NK-92 (cell line): ENCODE data around the gene NYAP1.

ENCODE experiments used
- DNase-seq: peaks from one replicate; lab custom pipeline; 2025; ENCODE audit not compliant: unreplicated experiment; lab: John Stamatoyannopoulos, UW

Gene NYAP1

DNA sequence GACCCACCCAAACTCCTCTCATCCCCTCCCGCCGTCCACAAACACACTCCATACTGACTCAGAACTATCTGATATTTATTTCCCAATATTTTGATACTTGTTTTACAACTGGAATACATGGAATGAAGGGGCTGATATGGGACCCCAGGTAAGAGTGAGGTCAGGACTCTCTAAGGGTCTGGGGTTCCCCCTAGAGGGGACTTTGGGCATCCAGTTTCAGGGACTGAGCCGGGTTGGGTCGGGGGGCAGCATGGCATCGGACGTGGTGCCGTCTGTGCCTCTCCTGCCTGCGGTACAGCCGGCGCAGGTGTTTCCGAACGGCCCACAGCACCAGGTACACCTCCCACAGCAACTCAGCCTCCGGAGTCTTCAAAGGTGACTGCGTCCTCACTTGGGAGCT, 27.2 kb upstream of the NYAP1 start:
- no peak for DNase-seq

- DNase-seq, result no peak
These were observed 26.7 kb upstream of the NYAP1 start for GRCh38 chr7:100457033-100457432.

GRCh38 chr7:100464210-100464660, 19.5 kb upstream of the NYAP1 start, which contains the start of gene SPACDR:
SPACDR (minus strand) TSS chr7:100464260; CDS start chr7:100464025, 235 bp downstream.
- no peak for DNase-seq

DNA sequence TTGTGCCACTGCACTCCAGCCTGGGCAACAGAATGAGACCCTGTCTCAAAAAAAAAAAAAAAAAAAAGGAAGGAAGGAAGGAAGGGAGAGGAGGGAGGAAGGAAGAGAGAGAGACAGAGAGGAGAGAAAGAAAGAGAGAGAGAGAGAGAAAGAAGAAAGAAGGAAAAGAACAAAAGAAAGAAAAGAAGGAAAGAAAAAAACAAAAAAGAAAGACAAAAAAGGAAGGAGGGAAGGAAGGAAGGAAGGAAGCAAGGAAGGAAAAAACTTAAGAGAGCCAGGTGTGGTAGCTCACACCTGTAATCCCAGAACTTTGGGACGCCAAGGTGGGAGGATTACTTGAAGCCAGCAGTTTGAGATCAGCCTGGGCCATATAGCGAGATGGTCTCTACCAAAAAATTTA, 18.9 kb upstream of the NYAP1 start:
- no peak for DNase-seq

DNA sequence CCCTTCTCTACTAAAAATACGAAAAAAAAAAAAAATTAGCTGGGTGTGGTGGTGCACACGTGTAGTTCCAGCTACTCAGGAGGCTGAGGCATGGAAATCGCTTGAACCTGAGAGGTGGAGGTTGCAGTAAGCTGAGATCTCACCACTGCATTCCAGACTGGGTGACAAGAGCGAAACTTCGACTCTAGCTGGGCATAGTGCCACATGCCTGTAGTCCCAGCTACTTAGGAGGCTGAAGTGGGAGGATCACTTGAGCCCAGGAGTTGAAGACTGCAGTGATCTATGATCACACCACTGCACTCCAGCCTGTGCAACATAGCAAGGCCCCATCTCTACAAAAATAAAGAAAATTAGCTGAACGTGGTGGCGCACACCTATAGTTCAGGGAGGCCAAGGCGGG, 18.4 kb upstream of the NYAP1 start:
- DNase-seq, result no peak

GRCh38 chr7:100465702-100466311, 17.9 kb upstream of the NYAP1 start:
- DNase-seq, result no peak

DNA sequence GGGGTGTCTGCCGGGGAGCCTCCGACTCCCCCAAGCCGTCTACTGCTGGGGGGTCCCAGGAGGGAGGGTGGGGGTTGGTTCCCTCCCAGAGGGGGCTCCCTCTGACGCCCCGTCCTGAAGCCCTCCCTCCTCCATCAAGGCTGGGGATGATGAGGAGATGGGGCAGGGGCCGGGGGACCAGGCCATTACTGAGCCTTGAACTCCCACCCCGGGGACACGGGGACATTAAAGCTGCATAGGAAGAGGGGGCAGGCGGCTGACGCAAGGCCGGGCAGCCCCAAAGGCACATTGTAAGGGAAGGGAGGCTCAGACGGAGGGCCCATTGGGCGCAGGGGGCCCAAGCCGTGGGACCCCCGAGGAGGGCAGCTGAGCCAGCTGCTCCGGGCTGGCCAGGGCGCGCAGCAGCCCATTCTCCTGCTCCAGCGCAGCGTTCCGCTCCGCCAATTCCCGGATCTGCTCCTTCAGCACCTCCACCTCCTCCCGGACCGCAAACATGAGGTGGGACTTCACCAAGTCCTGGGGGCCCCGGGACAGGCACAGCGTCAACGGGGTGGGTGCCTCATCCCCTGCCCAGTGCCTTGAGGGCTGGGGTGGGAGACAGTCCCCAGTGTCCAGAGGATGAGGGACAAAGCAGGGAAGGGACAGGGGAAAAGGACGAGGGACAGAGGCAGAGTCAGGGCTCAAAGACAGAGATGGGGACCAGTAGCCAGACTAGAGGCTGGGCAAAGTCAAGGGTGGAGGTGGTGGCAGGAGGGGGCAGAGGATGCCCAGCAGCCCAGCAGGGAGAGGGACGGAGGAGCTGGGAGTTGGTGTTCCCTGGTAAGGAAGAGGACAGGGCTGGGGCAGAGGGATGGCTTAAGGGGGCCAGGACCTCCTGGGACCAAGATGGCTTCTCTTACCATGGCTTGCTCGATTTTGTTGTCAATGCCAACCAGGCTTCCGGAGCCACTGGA, 16.8 kb upstream of the NYAP1 start:
- no peak for DNase-seq

GRCh38 chr7:100467638-100468373, 15.9 kb upstream of the NYAP1 start:
- no peak for DNase-seq

GRCh38 chr7:100469227-100470044, 14.3 kb upstream of the NYAP1 start:
- no peak for DNase-seq

DNA sequence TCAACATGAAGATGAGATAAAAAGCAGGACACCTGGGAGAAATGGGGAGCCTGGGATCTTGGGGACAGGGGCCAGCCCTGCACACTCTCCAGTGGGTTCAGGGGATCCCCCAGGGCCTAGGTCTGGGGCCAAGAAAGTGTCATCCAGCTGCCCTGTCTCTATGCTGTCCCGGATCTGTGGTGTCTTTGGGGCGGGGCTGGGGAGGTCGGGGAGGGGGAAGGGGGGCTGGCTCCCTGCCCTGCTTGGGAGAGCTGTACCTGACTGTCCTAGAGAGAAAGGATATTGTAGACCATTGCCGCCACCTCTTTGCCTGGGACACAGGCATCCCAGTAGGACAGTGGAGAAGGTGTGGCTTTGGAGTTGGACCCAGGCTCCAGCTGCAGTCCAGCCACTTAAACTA, 12.7 kb upstream of the NYAP1 start:
- DNase-seq, result no peak

GRCh38 chr7:100472121-100472851, 11.4 kb upstream of the NYAP1 start:
- DNase-seq, result no peak

GRCh38 chr7:100472854-100473499, 10.8 kb upstream of the NYAP1 start:
- no peak for DNase-seq

GRCh38 chr7:100475549-100475948, 8.2 kb upstream of the NYAP1 start:
- DNase-seq, result no peak

GRCh38 chr7:100476101-100476780, 7.5 kb upstream of the NYAP1 start:
- DNase-seq, result no peak

DNA sequence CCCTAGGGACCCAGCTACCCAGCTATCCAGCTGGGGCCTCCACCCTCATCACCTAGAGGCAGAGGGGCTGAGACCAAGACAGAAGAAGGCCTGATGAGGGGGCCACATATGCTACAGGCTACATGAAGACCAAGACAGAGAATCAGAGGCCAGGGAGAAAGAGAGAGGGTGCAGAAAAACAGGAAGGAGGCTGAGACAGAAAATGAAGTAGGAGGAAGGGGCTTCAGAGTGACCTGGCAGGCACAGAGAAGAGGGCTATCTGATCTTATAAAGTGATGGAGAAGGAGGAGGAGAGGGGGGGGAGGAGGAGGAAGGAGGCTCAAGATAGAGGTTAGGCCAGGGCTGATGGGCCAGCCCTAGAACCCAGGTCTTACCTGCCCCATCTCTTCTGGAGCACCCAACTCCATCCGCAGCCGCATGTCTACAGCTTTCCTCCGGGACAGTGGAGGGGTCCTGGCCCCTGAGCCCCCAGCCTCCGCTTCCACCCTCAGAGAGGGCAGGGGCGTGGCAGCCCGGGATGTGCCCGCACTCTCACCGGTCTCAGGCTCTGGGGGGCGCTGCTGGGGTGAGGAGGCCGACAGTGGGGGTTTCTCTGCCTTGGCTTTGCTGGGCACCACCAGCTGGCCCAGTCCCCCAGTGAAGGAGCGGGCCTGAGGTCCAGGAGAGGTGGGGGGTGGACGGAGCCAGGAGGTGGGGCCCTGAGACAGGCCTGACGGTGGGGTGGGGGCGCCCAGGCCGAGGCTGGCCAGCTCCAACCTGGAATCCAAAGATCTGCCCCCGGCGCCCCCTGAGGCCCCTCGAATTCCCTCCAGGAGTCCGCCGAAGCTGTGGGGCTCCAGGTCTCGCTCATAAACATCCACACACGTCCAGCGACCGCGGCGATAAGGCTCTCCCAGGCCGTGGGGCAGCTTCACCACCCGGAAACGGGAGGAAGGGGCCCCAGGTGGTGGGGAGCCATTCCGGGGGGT, 6.5 kb upstream of the NYAP1 start:
- no peak for DNase-seq

- DNase-seq, result no peak
These were observed 5.9 kb upstream of the NYAP1 start for GRCh38 chr7:100477871-100478267.

- DNase-seq, result peak; percentile 84
These were observed 4.6 kb upstream of the NYAP1 start, which contains the start of gene TSC22D4 for GRCh38 chr7:100478958-100479660. TSC22D4 (minus strand) TSS chr7:100479214; CDS start chr7:100478038, 1,176 bp downstream.
